HG03066 (cell line): ENCODE measurements around the gene SYNPO2.

ENCODE experiments used
- ATAC-seq: cut with Tn5 transposase; IDR thresholded peaks from one replicate; pipeline ENCODE4 v1.9.1; 2021; ENCODE audit warnings: low read depth; ENCODE audit not compliant: unreplicated experiment

SYNPO2 gene

DNA sequence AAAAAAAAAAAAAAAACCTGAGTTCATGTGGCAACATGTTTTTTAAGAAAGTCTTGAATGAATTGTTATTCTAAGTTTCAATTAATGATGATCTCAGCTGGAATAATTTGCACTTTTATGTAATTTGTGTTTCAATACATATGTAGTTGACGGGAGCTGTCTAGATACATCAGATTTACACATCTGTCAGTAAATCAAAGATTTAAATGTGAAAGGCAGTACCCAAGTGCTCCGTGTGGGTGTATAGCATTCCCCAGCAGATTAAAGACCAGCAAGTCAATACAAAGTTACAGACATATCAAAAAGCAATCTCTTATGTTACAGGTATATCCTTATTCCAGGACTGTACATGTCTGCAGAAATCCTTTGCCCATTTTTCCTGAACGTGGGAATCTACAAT lies 35.2 kb downstream of the SYNPO2 start:
- ATAC-seq, result no peak

DNA sequence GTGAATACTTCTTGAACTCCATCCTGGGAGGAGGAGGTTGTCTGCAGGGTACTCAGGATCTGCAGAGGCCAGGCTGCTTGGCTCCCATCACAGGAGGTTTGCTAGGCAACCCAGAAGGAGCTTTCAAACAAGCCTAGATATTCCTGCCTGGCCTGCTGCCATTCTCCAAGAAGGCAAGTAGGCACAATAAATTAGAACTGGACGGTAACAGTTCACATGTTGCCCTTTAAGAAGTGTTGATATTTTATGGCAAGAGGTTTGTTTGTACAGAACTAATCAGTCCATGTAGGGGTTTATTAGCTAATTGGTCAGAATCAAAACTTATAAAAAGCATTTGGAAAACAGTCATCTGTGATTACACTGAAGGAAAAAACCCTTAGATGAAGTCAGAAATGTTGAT lies 39.3 kb downstream of the SYNPO2 start:
- ATAC-seq, result no peak

DNA sequence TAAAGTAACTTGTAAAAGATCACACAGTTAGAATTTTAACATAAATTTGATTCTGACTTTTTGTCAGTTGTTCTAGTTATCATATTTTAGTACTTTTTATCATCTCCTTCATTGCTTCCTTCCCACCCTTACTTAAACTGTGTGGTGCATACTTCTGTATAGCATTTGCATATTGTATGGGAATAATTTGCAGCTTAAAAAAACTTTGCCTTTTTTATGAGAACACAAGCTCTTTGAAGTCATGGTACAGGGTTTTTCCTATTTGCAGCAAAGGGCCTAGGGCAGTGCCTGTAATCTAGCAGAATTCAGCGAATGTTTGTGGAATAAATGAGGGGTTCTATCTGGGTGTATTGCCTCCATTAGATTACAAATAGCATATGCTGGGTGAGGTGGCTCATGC lies 41.6 kb downstream of the SYNPO2 start:
- ATAC-seq, result no peak

DNA sequence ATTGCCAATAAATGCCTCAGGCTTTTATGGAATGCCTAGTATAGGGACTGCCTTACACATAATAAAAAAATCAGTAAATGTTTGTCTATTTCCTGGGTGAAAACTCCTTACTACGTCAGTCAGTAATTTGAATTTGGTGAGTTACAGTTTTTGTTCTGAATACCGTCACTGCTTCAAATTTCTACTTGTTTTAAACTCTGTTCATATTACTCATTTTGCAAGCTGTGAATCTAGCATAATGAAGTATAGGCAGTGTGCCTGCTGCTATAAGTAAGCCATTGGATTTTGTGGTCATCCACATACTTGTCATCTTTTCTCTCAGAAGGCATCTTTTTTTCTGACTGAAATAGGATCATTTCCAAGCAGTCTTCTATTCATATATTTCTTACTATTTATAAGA lies 43.1 kb downstream of the SYNPO2 start:
- ATAC-seq, result no peak

DNA sequence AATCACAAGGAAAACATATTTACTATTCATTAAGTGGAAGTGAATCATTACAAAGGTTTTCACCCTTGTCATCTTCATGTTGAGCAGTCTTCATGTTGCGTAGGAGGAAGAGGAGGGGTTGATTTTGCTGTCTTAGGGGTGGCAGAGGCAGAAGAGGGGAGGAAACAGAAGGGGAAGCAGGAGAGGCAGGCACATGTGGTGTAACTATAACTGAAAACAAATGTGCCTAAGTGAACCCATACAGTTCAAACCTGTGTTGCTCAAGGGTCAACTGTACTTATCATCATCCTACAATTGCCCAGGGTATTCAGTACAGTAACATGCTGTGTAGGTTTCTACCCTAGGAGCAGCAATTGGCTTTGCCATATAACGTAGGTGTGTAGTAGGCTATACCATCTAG lies 47.2 kb downstream of the SYNPO2 start:
- no peak for ATAC-seq

DNA sequence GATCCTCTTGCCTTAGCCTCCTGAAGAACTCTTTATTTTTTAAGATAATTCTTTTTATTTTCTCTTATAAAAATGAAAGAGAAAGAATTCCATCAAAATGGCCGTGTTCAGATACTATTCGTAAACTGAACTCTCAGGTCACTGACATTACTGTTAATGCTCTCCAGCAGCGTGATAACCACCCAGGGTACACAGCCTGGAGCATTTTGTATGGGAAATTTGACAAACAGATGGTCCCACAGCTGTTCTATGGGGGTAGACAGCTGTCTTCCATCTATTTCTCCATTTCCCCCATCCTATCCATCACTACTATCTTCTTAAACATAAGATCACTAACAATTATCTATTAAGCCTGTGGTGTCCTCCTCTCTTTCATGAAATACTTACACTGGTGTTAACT lies 47.8 kb downstream of the SYNPO2 start:
- no peak for ATAC-seq

DNA sequence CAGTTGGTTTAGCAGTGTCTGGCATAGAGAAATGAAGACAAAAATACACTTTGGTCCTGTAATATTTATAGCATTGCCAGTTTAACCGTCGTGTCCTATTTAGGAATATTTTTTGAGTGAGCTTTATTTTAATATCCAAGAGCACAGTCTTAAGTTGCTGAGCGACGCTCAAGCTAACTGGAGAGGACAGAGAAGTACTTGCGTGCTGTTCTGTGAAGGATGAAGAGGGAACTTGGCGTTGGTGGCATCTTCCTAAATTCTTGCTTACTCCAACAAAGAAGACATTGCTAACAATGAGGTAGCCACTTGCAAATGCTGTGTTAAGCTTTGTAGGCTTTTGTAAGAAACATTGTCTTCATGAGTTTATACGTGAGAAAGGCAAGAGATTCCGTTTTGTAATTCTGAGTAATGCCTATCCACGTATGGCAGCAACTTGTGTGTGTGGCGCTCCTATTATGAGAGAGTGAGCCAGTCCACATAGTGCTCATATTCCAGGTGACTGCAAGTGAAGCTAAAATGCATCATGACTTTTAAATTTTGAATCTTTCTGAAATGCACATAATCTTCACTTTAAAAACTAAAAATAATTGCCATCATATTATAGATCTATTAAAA lies 50.6 kb downstream of the SYNPO2 start:
- ATAC-seq, result no peak

DNA sequence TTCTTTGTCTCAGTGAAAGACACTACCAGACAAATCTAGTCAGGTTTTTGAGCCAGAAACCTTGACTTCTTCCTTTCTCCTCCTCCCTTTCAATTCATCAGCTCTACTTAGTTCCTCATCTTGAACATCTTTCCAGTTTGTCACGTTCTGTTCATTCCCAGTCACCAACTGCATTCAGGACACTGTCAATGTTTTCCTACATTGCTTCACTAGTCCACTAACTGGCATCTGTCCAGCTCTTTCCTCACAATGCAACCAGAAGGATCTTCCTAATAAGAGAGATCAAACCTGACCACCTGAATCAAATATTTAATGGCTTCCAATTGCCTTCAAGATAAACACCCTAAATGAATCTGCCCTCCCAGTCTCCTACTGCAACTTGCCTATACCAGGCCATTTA lies 52.5 kb downstream of the SYNPO2 start:
- no peak for ATAC-seq

DNA sequence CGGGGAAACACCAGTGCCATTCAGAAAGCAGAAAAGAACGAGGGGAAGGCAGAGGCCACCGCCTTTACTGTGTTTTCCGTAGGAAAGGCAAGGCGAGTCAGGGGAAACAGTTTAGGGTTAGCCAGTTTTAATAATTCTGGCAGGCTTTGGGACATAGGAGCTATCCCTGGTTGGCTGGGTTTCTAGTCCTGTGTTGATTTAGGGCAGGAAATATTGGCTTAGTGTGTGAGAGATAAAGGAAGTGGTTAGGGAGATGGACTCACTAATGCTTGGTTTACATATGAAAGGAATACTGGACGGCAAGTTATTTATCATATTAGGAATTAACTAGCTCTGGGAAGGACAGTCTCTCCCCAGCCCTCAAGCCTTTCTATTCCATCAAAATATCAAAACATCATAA lies 53.1 kb downstream of the SYNPO2 start:
- ATAC-seq, result no peak

DNA sequence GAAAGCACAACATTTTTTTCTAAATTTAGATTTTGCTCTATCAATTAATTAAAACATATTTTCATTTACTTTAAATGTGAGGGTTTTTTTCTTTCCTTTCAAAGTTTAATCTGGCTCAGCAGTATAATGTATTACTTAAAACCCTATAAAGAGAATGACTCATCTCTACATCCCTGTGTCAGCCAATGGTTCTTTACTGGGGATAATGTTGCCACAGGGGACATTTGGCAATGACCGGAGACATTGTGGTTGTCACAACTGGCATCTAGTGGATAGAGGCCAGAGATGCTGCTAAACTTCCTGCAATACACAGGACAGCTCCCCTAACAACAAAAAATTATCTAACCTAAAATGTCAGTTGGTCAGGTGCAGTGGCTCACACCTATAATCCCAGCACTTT lies 53.8 kb downstream of the SYNPO2 start:
- ATAC-seq, result no peak

DNA sequence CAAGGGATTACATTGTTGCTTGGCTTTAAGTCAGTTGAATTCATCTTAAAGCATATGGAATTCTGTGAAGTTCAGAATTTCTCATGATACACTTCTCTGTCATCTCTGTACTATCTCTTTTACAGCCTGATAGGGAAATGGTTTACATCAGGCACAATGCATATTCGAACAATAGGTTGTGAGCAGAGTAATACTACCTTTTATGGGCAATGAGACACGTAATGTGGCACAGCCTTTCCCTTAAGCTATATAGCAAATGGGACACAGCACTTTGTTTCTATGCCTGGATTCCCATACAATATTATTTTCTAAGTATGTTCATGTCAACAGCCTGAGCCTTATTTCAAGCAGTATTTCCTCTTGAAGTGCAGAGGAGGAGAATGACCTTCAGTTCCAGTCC lies 58.4 kb downstream of the SYNPO2 start:
- ATAC-seq, result no peak

DNA sequence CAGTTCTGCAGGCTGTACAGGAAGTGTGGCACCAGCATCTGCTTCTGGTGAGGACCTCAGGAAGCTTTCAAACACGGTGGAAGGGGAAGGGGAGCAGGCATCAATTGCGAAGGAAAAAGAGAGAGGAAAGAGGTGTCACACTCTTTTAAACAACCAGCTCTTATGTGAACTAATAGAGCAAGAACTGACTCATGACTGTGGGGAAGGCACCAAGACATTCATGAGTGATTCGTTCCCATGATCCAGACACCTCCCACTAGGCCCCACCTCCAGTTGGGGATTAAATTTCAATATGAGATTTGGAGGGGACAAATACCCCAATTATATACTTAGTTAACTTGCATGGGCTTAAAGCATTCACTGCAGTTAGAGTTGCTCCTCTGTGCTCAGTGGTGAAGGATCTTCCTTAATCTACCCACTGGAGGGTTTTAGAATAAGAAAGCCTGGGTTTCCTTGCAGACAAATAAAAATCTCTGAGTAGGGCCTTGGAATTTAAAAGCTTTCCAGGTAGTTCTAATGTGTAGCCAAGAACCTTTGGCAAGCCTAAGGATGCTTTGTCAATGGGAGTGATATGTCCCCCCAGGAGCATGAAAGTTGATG lies 60.0 kb downstream of the SYNPO2 start:
- ATAC-seq, result no peak

DNA sequence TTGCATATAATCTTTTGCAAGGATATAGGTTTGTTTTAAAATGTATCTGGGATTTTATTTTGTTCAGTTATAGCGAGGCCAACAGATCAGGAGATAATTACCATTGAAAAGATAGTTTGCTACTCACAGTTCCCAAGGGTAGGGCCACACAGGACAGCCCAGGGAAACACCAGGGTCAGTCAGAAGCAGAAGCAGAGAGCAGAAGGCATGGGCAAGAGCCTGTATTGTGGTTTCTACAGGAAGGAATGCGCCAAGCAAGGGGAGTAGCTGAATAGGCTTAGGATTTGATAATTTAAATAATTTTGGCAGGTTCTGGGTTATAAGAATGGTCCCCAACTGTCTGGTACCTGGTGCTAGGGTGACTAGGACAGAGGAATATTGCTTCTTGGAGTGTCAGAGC lies 61.6 kb downstream of the SYNPO2 start:
- ATAC-seq, result no peak

DNA sequence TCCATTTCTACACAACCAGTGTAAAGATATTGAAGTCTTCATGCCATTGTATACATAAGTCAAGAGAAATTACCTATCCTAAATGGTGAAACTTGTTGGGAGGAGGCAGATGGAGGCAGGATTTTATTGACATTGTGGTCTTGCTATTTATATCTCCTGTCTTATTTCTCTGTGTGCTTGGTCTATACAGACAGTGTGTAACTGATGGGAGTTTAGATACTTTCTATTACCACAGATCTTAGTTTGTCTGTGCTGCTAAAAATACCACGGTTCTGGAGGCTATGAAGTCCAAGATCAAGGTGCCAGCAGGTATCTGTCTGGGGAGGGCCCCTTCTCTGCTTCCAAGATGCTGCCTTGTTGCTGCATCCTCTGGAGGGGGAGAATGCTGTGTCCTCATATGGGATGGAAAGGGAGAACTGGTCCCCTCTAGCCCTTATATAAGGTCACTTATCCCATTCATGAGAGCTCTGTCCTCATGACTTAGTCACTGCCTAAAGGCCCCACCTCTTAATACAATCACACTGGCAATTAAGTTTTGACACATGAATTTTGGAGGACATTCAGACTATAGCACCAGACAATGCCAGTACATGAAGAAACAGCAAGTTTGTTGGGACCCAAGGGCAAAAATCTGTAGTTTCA lies 62.4 kb downstream of the SYNPO2 start:
- no peak for ATAC-seq

DNA sequence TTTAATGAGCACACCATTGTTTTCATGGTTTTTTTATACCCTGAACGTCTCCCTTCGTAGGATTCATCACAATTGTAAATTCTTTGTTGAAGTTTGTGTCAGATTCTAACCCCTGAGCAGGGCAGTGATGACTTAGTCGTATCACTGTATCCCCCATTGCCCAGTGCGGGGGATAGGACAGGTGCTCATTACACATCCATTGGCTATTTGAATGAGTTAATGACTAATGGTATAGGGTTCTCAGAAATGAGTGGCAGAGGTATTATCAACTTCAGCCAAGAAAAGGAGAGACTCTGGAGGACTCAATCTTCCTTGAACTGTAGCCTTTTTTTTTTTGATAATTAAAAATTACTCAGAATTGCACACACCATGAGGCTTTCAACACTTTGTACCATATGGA lies 64.6 kb downstream of the SYNPO2 start:
- no peak for ATAC-seq

DNA sequence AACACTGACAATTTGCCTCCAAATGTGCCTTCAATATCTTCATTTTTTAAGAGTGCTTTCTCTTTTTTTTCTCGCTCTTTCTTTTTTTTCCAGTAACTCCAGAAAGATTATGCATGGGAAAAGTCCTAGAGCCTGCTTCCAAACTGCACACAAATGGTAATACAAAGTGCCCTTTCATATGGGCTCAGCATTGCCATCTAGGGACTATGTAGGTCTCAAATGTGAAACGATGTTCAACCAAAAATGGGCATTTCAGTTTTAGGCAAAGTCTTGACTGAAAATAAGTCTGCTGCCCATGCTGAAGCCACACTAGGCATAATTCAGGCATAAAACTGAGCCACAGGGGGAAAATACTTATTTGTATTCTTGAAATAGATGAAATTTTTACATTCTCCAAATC lies 65.6 kb downstream of the SYNPO2 start:
- no peak for ATAC-seq

DNA sequence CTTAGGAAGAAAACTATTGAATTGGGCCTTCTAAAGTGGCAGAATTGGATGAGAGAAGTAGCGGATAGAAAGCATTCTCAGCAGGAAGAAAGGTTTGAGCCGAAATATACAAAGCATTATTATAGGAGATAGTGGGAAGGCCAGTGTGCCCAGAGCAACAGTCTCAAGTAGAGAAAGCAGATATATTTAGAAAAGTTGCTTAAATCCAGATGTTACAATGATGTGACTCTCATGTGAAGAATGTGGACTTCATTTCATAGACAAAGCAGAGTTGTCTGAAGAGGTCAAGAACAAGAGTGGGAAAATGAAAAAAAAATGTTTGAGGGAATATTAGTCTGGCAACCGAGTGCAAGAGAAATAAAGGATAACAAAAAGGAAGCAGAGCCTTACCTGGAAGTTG lies 66.9 kb downstream of the SYNPO2 start:
- ATAC-seq, result no peak

DNA sequence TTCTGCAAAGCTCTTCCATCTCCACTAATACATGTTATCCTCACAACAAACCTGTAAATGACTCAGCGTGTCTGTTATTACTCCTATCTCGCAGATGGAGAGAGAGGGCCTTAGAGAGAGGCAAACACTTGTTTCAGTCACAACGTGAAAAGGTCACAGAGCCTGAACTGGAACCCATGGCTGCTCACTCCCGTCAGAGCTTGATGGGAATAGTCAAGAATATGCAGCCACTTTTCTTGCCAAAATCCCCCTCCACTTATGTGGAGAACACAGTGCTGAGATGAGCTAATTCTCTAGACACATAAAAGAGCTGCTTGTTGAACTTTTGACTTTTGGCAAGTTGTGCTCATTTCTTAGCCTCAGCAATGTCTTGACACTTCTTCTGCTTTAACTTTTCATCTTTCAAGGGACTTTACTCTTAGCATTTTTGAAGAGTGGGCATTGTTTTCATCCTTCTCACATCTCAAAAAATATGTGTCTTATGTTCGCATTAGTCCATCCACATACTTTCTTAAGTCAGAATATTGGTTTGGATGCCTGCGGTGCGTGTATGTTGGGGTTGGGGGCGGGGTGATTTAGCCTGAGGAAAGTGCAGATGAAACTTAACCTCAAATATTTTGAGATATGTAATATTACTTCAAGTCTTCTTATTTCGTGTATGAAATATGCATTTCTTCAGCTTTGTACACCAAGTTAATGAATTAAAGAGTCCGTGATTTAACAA lies 69.2 kb downstream of the SYNPO2 start:
- ATAC-seq, result no peak

DNA sequence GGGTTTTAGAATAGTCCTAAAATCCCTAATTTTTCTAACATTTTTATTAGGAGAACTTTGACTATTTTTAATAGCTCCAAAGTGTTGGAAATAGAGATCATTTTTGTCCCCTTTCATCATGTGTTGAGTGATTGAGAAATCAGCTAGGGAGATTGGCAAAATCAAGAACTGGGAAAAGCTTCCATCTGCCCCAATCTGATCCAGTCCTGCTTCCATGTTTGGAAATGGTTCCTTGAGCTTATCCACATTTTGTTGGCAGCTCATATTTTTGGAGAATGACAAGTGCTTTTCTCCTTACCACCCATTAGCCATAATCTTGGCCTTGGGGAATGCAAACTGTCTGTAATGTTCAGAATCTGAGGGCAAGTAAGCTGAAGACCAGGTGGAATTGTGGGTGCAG lies 73.9 kb downstream of the SYNPO2 start:
- no peak for ATAC-seq

DNA sequence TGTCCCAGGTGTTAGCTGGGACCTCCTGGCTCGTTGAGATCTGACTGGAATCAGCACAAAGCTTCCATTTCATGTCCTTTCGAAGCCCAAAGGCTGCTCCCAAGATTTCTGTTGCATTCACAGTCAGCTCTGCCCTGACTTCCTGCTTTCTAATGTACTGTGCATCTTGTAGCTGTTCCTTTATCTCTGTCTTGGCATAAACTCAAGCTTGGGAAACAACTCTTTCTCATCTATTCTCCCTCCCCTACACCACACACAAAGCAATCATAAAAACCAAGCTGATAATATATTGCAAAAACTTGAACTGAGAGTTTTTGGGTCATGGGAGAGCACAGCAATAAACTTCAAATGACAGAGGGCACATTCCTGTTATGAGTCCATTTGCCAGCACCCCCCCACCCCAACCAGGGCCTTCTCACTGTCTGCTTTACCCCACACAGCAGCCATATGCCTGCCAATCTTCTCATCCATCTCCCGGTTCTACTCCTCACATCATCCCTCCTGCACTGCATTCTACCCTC lies 76.3 kb downstream of the SYNPO2 start:
- no peak for ATAC-seq

DNA sequence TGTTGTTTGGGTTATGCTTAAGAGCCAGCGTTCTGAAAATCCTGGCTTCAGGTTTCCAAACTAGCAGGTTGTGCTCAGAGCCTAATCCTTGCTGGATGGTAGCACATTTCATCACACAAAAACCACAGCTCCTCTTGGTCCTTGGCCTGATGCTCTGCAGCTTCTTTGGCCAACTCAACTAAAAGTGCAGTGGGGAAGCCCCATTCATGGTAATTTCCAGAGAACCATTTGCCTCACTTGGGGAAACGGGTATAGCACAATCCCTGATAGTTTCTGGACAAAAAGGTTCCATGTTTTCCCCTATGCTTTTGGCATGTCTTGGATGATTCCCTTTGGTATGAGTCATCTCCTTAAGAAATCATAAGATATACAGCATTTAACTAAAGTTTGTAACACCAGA lies 78.7 kb downstream of the SYNPO2 start:
- ATAC-seq, result no peak

DNA sequence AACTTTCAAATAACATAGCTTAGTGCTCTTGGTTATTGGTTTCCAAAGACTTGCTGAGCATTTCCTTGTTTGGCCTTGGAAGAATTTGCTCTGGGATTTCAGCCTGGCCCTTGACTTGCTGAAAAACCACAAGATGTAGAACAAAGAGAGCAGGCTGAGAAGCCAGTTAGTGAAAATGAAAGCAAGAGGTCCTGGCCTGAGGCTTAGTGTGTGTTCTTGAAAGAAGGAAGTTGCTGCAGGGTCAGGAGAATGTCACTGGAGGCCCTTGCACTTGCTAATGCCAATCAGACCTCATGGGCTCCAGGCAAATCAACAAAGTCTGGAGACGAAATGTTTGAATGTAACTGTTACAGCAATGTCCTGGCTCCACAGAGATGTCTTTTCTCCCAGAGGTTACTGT lies 79.4 kb downstream of the SYNPO2 start:
- peak; percentile 100 for ATAC-seq
